MM.1S (cell line): ENCODE results near the gene STMN3.

Source experiments
- DNase-seq: peaks from one replicate; pipeline ENCODE4 v3.0.0-alpha.2; 2015
- H2AFZ ChIP-seq: fragments of 300-600 bp; sonication (generic); 2 replicates; pipeline ENCODE4 v1.6.0; 2016; ENCODE audit warnings: antibody characterized with exemption, low read length
- H3F3A ChIP-seq: fragments of 300-600 bp; sonication (generic); 2 replicates; pipeline ENCODE4 v1.6.1; 2016; ENCODE audit warnings: mild to moderate bottlenecking, antibody characterized with exemption, low read length, moderate library complexity, mixed read lengths; ENCODE audit not compliant: insufficient read depth
- H3K27ac ChIP-seq: fragments of 300-600 bp; sonication (generic); 2 replicates; pipeline ENCODE4 v1.5.1; 2016; ENCODE audit warnings: mild to moderate bottlenecking, low read length
- H3K27me3 ChIP-seq: fragments of 300-600 bp; sonication (generic); replicated peaks from 2 replicates; pipeline ENCODE4 v1.6.0; 2016; ENCODE audit warnings: low read length; ENCODE audit not compliant: insufficient read depth
- H3K36me3 ChIP-seq: fragments of 300-600 bp; sonication (generic); replicated peaks from 2 replicates; pipeline ENCODE4 v1.6.1; 2016; ENCODE audit warnings: mild to moderate bottlenecking, low read length, mixed read lengths; ENCODE audit not compliant: insufficient read depth
- H3K4me1 ChIP-seq: fragments of 300-600 bp; sonication (generic); 2 replicates; pipeline ENCODE4 v1.6.1; 2016; ENCODE audit warnings: low read length, mixed read lengths
- H3K4me2 ChIP-seq: fragments of 300-600 bp; sonication (generic); 2 replicates; pipeline ENCODE4 v1.6.0; 2016; ENCODE audit warnings: low read depth, low read length
- H3K4me3 ChIP-seq: fragments of 300-600 bp; sonication (generic); 2 replicates; pipeline ENCODE4 v1.5.1; 2016; ENCODE audit warnings: low read length, mixed read lengths
- H3K79me2 ChIP-seq: fragments of 300-600 bp; sonication (generic); 2 replicates; pipeline ENCODE4 v1.6.1; 2016; ENCODE audit warnings: mixed run types, low read length, mixed read lengths
- H3K9ac ChIP-seq: fragments of 300-600 bp; sonication (generic); 2 replicates; pipeline ENCODE4 v1.6.1; 2016; ENCODE audit warnings: low read length, mixed read lengths
- H3K9me2 ChIP-seq: fragments of 300-600 bp; sonication (generic); replicated peaks from 2 replicates; pipeline ENCODE4 v1.6.1; 2016; ENCODE audit warnings: mild to moderate bottlenecking, low read length, mixed read lengths; ENCODE audit not compliant: insufficient read depth
- H3K9me3 ChIP-seq: fragments of 300-600 bp; sonication (generic); replicated peaks from 2 replicates; pipeline ENCODE4 v1.6.1; 2016; ENCODE audit warnings: mild to moderate bottlenecking, low read length, mixed read lengths; ENCODE audit not compliant: insufficient read depth
- H4K20me1 ChIP-seq: fragments of 300-600 bp; sonication (generic); 2 replicates; pipeline ENCODE4 v1.6.1; 2016; ENCODE audit warnings: mild to moderate bottlenecking, low read length, moderate library complexity, mixed read lengths; ENCODE audit not compliant: insufficient read depth
- EZH2 ChIP-seq: fragments of 300-600 bp; sonication (generic); optimal IDR thresholded peaks from 2 replicates; pipeline ENCODE3; 2017; ENCODE audit warnings: low read depth, mild to moderate bottlenecking, antibody characterized with exemption, low read length, mixed read lengths
- EZH2phosphoT487 ChIP-seq: fragments of 300-600 bp; sonication (generic); IDR thresholded peaks from 2 replicates; pipeline ENCODE4 v1.6.1; 2018; ENCODE audit warnings: antibody characterized with exemption, low read length
- TF ChIP-seq, protein P1 (sequence below): fragments of 300-600 bp; sonication (generic); IDR thresholded peaks from 2 replicates; pipeline ENCODE4 v1.5.1; 2016; ENCODE audit warnings: antibody characterized with exemption, low read length, mixed read lengths

Gene STMN3

DNA sequence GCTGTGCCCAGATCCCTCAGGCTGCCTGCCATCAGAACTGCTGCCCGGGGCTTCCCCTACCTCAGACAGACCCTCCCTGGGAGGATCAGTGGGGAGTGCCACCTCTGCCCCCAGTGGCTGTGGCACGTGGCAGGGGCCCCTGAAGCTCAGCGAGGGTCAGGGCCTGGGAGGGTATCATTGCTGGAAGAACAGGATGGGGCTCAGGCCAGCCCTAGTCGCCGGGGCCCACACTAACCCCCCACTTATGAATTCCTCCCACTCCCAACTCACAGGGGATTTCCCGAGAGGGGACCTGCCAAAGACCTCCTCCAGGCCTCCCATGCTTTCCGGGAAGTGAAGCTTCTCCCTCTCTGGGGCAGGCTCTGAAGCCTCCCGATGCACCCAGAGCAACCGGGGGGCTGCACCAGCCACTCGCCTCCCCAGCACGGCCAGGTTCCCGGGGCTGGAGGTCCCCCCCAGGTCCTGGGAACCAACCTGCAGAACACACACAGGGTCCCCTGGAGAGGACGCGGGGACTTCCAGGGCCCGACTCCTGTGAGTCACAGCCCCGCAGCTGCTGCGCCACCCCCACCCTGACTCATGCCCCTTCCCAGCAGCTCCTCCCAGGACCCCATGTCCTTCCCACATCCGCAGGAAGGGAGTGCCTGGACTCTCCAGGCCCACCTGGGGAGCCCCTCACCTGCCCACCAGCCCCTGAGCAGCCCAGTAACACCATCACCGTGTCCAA, 45.7 kb upstream of the STMN3 start:
- no peak overlapping the region for H3K9ac ChIP-seq
- H3K4me1 ChIP-seq: no peaks in the 10 kb centered on the region
- TF ChIP-seq EZH2: no peak
- TF ChIP-seq, protein P1, sequence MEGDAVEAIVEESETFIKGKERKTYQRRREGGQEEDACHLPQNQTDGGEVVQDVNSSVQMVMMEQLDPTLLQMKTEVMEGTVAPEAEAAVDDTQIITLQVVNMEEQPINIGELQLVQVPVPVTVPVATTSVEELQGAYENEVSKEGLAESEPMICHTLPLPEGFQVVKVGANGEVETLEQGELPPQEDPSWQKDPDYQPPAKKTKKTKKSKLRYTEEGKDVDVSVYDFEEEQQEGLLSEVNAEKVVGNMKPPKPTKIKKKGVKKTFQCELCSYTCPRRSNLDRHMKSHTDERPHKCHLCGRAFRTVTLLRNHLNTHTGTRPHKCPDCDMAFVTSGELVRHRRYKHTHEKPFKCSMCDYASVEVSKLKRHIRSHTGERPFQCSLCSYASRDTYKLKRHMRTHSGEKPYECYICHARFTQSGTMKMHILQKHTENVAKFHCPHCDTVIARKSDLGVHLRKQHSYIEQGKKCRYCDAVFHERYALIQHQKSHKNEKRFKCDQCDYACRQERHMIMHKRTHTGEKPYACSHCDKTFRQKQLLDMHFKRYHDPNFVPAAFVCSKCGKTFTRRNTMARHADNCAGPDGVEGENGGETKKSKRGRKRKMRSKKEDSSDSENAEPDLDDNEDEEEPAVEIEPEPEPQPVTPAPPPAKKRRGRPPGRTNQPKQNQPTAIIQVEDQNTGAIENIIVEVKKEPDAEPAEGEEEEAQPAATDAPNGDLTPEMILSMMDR: no peak
- TF ChIP-seq EZH2phosphoT487: no peak
- H3K79me2 ChIP-seq: 0 out of 2 replicates have a peak, but pooled peaks cover under 1% of the 10 kb centered on the region
- no peaks in the 10 kb centered on the region for H3K36me3 ChIP-seq
- H3K4me3 ChIP-seq: no peak overlapping the region
- H3F3A ChIP-seq: no peaks in the 10 kb centered on the region; the same call in 1 of the 2 replicates
- H3K27ac ChIP-seq: no peak overlapping the region
- no peak for DNase-seq
- no peaks in the 10 kb centered on the region for H3K9me2 ChIP-seq
- H4K20me1 ChIP-seq: no peaks in the 10 kb centered on the region
- H2AFZ ChIP-seq: no peak overlapping the region
- H3K27me3 ChIP-seq: no peaks in the 10 kb centered on the region
- no peak overlapping the region for H3K4me2 ChIP-seq
- no peaks in the 10 kb centered on the region for H3K9me3 ChIP-seq

DNA sequence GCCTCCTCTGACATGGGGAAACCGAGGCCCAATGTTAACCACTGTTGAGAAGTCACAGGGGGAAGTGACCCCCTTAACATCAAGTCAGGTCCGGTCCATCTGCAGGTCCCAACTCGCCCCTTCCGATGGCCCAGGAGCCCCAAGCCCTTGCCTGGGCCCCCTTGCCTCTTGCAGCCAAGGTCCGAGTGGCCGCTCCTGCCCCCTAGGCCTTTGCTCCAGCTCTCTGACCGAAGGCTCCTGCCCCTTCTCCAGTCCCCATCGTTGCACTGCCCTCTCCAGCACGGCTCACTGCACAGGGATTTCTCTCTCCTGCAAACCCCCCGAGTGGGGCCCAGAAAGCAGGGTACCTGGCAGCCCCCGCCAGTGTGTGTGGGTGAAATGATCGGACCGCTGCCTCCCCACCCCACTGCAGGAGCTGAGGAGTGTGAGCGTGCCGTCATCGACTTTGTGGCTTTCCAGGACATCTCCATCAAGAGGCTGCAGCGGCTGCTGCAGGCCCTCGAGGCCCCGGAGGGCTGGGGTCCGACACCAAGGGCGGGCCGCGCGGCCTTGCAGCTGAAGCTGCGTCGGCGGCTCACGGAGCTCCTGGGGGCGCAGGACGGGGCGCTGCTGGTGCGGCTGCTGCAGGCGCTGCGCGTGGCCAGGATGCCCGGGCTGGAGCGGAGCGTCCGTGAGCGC, 44.8 kb upstream of the STMN3 start:
- H3K4me3 ChIP-seq: no peak overlapping the region
- H2AFZ ChIP-seq: no peak overlapping the region
- no peak overlapping the region for H3K4me2 ChIP-seq
- H4K20me1 ChIP-seq: no peaks in the 10 kb centered on the region
- H3K9ac ChIP-seq: no peak overlapping the region
- DNase-seq: no peak
- H3K27me3 ChIP-seq: no peaks in the 10 kb centered on the region
- H3K36me3 ChIP-seq: no peaks in the 10 kb centered on the region
- no peaks in the 10 kb centered on the region for H3K4me1 ChIP-seq
- H3F3A ChIP-seq: no peaks in the 10 kb centered on the region; the same call in 1 of the 2 replicates
- H3K27ac ChIP-seq: no peak overlapping the region
- H3K79me2 ChIP-seq: no peaks in the 10 kb centered on the region
- H3K9me2 ChIP-seq: no peaks in the 10 kb centered on the region
- no peak for TF ChIP-seq EZH2
- H3K9me3 ChIP-seq: no peaks in the 10 kb centered on the region

DNA sequence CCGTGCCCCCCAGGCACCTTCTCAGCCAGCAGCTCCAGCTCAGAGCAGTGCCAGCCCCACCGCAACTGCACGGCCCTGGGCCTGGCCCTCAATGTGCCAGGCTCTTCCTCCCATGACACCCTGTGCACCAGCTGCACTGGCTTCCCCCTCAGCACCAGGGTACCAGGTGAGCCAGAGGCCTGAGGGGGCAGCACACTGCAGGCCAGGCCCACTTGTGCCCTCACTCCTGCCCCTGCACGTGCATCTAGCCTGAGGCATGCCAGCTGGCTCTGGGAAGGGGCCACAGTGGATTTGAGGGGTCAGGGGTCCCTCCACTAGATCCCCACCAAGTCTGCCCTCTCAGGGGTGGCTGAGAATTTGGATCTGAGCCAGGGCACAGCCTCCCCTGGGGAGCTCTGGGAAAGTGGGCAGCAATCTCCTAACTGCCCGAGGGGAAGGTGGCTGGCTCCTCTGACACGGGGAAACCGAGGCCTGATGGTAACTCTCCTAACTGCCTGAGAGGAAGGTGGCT, 44.2 kb upstream of the STMN3 start:
- no peaks in the 10 kb centered on the region for H3K79me2 ChIP-seq
- no peak for DNase-seq
- no peak for TF ChIP-seq EZH2phosphoT487
- TF ChIP-seq, protein P1: no peak
- no peaks in the 10 kb centered on the region for H3K9me2 ChIP-seq
- no peak overlapping the region for H3K4me2 ChIP-seq
- no peaks in the 10 kb centered on the region; the same call in 1 of the 2 replicates for H3F3A ChIP-seq
- no peaks in the 10 kb centered on the region for H3K27me3 ChIP-seq
- H4K20me1 ChIP-seq: no peaks in the 10 kb centered on the region
- no peak overlapping the region for H3K9ac ChIP-seq
- H3K36me3 ChIP-seq: no peaks in the 10 kb centered on the region
- no peaks in the 10 kb centered on the region for H3K4me1 ChIP-seq
- no peak overlapping the region for H3K4me3 ChIP-seq
- no peaks in the 10 kb centered on the region for H3K9me3 ChIP-seq
- H2AFZ ChIP-seq: no peak overlapping the region
- no peak overlapping the region for H3K27ac ChIP-seq
